SKM-1 treated with dmso at 0.1 percent for 144 hours (cell line): ENCODE measurements around the gene THAP7.

ENCODE experiments used
- DNase-seq: peaks from one replicate; lab custom pipeline; 2025; ENCODE audit not compliant: unreplicated experiment; lab: John Stamatoyannopoulos, UW

Gene THAP7

DNA sequence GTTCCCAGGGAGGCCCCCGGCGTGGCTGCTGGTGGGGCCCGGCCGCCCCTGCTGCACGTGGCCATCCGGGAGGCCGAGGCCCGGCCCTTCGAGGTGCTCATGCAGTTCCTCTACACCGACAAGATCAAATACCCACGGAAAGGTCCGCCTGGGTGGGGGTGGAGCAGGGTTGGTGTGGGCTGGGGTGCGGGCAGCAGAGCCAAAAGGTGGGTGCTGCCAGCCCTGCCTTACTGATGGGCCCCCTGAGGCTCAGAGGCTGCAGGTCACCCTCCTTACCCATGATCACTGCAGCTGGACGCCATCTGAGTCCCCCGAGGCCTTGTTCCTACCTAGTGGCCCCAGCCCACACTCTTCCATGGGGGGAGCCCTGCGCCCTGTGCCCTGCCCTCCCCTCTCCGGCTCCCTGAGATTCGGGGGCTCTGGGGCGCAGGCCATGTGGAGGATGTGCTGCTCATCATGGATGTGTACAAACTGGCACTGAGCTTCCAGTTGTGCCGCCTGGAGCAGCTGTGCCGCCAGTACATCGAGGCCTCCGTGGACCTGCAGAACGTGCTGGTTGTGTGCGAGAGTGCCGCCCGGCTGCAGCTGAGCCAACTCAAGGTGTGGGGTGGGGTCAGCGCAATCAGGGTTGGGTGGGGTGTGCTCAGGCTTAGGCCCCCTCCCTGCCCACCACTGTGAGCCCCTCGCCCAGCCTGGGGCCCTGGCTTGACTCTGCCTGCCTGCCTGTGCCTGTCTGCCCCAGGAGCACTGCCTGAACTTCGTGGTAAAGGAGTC is 7.6 kb downstream of the THAP7 start:
- no peak for DNase-seq

GRCh38 chr22:20993304-20994127 is 8.4 kb downstream of the THAP7 start:
- DNase-seq = no peak

DNA sequence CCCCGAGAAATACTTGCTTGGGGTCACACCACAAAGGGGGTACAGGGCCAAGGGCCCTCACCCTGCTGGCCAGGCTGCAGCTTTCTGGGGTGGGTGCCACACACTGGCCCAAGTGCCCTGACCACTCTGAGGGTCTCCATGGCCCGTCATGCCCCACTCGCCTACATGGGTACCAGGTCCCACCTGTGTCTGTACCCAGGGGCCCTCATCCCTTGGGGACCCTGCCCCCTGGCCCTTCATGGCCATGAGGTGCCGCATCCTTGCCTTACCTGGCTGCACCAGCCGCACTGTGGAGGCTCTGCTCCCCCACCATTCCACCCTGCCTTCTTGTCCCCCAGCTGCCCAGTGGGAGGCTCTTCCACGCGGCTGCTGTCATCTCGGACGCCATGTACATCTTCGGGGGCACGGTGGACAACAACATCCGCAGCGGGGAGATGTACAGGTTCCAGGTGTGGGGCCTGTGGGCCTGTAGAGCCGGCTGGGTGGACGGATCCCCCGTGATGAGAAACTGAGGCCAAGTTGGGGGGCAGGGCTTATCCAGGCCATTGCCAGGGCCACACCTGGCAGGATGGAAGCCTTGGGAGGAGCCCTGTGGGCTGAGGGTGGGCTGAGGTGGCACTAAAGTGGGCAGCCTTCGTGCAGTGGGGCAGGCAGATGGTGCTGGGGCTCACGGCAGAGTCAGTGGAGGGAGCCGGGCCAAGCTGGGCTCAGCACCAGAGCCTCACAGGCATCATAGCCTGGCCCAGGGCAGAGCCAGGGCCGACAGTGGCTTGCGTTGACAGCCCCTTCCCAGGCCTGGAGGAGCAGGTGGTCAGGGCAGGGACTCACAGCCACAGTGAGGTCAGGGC is 9.2 kb downstream of the THAP7 start:
- no peak for DNase-seq

GRCh38 chr22:20992056-20992442 is 9.9 kb downstream of the THAP7 start:
- DNase-seq = no peak

GRCh38 chr22:20991252-20992055 is 10.5 kb downstream of the THAP7 start:
- DNase-seq = no peak

- no peak for DNase-seq
Observed at GRCh38 chr22:20990184-20991180, 11.4 kb downstream of the THAP7 start.

DNA sequence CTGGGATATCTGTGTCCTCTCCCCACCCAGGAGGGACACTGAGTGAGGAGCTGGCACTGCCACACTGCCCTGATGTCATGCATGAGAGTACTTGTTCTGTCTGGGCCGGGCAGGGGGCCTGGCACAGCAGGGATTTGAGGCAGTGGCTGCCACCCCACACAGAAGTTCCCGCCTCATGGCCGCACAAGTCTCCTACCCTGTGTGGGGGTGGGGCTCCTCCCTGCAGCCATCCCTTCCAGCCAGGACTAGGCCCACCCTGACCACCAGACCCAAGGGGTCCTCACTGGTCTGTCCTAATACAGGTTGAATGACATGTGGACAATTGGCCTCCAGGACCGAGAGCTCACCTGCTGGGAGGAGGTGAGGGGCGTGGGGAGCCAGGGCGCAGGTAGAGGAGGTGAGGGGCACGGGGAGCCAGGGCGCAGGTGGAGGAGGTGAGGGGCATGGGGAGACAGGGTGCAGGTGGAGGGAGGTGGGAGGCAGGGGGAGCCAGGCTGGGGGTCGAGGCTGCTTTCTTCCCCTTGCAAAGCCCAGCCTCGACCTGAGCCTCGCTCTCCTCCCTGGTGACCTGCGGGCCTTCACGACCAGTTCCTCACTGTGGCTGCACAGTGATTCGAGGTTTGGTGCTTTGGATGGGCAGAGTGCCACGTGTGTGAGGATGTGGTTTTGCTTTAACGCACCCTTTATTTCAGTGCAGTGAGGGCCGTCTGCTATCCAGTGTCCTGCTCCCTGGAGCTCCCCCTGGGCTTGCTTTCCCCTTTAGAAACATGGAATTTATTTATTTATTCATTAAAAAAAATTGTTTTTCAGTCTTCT is 12.4 kb downstream of the THAP7 start:
- DNase-seq = no peak

DNA sequence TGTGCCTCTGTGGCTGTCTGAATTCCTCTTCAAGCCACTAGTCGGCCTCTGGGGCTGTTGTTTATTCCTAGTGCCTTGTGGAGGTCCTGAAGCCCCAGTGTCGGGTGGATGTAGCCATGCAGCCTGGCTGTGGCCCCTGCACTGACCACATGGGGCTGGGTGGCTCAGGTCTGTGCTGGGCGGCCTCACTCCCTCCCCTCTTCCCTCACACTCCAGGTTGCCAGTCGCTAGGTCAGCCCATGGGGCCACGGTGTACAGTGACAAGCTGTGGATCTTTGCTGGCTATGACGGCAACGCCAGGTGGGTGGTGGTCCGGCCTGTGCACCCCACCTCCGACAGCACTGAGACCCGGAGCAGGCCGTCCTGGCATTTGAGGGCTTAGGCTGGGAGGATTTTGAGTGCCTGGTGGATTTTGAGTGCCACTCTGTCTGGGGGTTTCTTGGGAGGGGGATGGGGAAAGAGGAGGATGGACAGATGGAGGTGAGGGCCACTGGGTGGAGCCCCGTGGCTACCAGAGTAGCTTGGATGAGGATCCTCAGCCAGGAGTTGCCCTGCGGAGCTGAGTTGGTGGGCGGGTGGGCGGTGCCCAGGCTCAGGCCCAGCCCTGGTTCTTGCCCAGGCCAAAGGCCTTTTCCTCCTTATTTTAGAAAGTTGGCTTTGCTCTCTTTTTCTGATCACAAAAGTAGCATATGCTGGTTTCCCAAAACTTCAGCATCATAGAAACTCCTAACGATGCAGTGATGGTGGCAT is 13.2 kb downstream of the THAP7 start:
- no peak for DNase-seq

DNA sequence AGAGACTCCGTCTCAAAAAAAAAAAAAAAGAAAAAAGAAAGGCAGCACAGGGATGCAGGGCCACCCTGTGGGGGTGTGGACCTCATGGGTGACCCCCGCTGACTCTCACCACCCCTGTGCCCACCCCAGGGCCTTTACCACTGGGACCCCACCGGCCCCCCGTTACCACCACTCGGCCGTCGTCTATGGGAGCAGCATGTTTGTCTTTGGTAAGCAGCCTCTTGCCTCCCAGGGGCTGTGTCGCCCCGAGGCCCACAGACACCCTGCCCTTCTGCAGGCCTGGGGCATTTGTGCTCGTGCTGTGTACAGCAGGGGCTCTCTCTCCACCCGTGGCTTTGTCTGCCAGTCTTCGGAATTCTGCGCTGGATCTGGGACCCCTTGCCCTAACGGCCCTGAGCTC is 14.5 kb downstream of the THAP7 start:
- no peak for DNase-seq

- DNase-seq = no peak
Observed at GRCh38 chr22:20986365-20986764, 15.6 kb downstream of the THAP7 start.

- no peak for DNase-seq
Observed at GRCh38 chr22:20985720-20986119, 16.2 kb downstream of the THAP7 start.

GRCh38 chr22:20983081-20983771 is 18.7 kb downstream of the THAP7 start:
- DNase-seq = no peak

DNA sequence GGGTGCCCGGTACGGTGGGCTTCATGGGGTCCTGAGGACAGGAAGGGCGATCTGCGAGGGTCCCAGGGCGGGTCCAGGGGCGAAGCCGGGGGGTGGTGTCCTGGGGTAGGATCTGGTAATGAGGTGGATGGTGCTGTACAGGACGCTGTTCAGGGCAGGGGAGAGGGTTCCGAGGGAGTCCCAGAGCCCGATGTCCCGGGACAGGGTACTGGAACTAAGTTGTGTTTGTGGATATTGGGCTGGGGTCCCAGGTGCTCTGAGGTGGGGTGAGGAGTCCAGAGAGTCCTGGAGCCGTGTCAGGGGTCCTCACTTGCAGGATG is 19.4 kb downstream of the THAP7 start:
- no peak for DNase-seq

- peak; percentile 83 for DNase-seq
Observed at GRCh38 chr22:20981787-20982562, 19.9 kb downstream of the THAP7 start, which contains the start of gene LZTR1. Gene LZTR1, plus strand, starts transcription at chr22:20982297. Its CDS starts 75 bp downstream, at chr22:20982372.

DNA sequence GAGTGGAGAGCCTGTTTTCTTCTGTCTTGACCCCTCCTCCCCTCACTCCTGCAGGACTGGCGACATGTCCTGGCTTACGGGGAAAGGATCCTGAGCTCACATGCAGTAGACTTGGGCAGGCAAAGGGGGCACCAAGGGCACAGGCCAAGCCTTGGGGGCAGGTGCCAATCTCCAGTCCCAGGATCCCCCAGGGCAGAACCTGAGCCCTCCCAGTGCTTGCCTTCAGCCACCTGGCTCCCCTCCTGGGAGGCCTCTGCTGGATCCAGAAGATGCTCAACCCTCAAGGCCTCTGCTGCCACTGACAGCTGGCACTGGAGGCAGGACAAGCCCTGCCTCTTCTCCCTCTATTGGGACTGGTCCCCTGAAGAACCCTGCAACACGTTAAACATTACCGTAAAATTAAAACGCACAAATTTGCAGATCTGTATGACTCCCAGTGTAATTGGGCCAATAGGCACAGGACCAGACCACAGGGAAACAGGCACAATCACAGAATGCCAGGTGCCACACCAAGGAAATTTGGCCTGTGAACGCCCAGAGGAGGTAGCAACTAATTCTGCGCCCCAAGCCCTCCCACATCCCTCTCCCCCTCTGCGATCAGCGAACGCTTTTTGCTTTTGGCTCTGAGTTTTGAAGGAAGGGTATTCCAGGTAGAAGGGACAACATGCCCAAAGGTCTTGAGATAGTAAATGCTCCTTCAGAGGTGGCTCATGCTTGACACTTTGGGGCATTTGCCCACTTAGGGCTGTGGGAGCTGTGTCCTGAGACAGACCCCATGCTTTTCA is 20.8 kb downstream of the THAP7 start:
- no peak for DNase-seq

GRCh38 chr22:20980523-20980922 is 21.4 kb downstream of the THAP7 start:
- no peak for DNase-seq
